Sigmoid colon (tissue), 4 donors: Measurements from ENCODE around the gene PELI1.

Experiments
- EP300 ChIP-seq, 4 donors: sonication (generic); formaldehyde crosslinking; IDR thresholded peaks; one replicate each; pipeline ENCODE4 v1.6.1; 2017; ENCODE audit warnings: antibody characterized with exemption in 4 of 4
- POLR2A ChIP-seq, 2 donors: fragments of 450-650 bp; IDR thresholded peaks; one replicate each; pipeline ENCODE4 v1.6.1; 2016; ENCODE audit warnings: antibody characterized with exemption in 2 of 2, mild to moderate bottlenecking in 2 of 2, moderate library complexity in 2 of 2

DNA sequence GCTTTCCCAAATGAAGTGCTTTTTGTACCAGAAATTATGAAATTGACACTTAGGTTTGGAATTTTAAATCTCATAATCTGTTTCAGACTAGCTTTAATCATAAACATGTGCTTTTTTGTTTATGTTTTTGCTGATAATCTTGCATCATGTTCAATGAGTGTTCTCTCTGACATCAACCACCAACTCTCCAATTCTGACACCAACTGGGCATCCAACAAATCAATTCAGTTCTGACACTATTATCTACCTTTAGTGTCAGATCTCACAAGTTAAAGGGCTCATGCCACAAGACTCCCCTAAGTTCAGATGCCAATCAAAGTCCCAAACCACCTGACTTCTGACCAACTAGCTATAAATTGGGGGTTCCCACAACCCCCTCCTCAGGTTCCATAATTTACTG, 19.6 kb downstream of the PELI1 start:
- TF ChIP-seq EP300 (IDR thresholded peaks at IDR 0.05) = no peak
- no peak for TF ChIP-seq POLR2A (IDR thresholded peaks at IDR 0.05)
